GM19468 (cell line): ENCODE results near the gene P2RY11.

ENCODE experiments used
- ATAC-seq: cut with Tn5 transposase; IDR thresholded peaks from one replicate; pipeline ENCODE4 v1.9.1; 2021; ENCODE audit warnings: mild to moderate bottlenecking, moderate library complexity, moderate number of reproducible peaks; ENCODE audit not compliant: unreplicated experiment; ENCODE audit errors: extremely low read depth

P2RY11 gene

GRCh38 chr19:10112895-10113591, 1.6 kb downstream of the P2RY11 start:
- ATAC-seq = no peak

- ATAC-seq = no peak
These were observed 2.1 kb downstream of the P2RY11 start for GRCh38 chr19:10113592-10113963.

GRCh38 chr19:10113964-10114650, 2.6 kb downstream of the P2RY11 start:
- no peak for ATAC-seq

GRCh38 chr19:10114651-10115391, 3.3 kb downstream of the P2RY11 start:
- ATAC-seq = no peak

GRCh38 chr19:10115392-10116084, 4.0 kb downstream of the P2RY11 start:
- ATAC-seq = no peak

- no peak for ATAC-seq
These were observed 4.8 kb downstream of the P2RY11 start for GRCh38 chr19:10116085-10116865.

- no peak for ATAC-seq
These were observed 5.5 kb downstream of the P2RY11 start for GRCh38 chr19:10116866-10117616.

- no peak for ATAC-seq
These were observed 7.5 kb downstream of the P2RY11 start for GRCh38 chr19:10118960-10119359.

- ATAC-seq = no peak
These were observed 9.2 kb downstream of the P2RY11 start for GRCh38 chr19:10120538-10121189.

GRCh38 chr19:10122045-10122444, 10.6 kb downstream of the P2RY11 start:
- no peak for ATAC-seq

GRCh38 chr19:10124429-10124828, 12.9 kb downstream of the P2RY11 start:
- ATAC-seq = no peak

- no peak for ATAC-seq
These were observed 14.7 kb downstream of the P2RY11 start for GRCh38 chr19:10126213-10126639.

GRCh38 chr19:10132905-10133304, 21.4 kb downstream of the P2RY11 start:
- ATAC-seq = no peak

GRCh38 chr19:10133596-10133995, 22.1 kb downstream of the P2RY11 start:
- no peak for ATAC-seq

- ATAC-seq = no peak
These were observed 22.5 kb downstream of the P2RY11 start for GRCh38 chr19:10134040-10134439.

GRCh38 chr19:10135551-10136334, 24.2 kb downstream of the P2RY11 start:
- no peak for ATAC-seq

GRCh38 chr19:10136936-10137335, 25.4 kb downstream of the P2RY11 start:
- ATAC-seq = no peak
